KMS-11 (cell line): Measurements from ENCODE around the gene CBFA2T3.

ENCODE experiments used
- H2AFZ ChIP-seq: fragments of 200-600 bp; sonication (generic); 2 replicates; pipeline ENCODE4 v1.6.1; 2016; ENCODE audit warnings: antibody characterized with exemption, mixed run types, low read depth
- H3K27ac ChIP-seq: fragments of 200-600 bp; sonication (generic); 2 replicates; pipeline ENCODE4 v1.6.1; 2016; ENCODE audit warnings: mild to moderate bottlenecking, mixed run types
- H3K27me3 ChIP-seq: fragments of 200-600 bp; sonication (generic); 2 replicates; pipeline ENCODE4 v1.6.1; 2017; ENCODE audit warnings: mild to moderate bottlenecking, low read depth, mixed run types, moderate library complexity; ENCODE audit not compliant: insufficient read depth
- H3K36me3 ChIP-seq: fragments of 200-600 bp; sonication (generic); 2 replicates; pipeline ENCODE4 v1.6.1; 2017; ENCODE audit warnings: mild to moderate bottlenecking, mixed run types; ENCODE audit not compliant: insufficient read depth
- H3K4me1 ChIP-seq: fragments of 200-600 bp; sonication (generic); 2 replicates; pipeline ENCODE4 v1.6.1; 2016; ENCODE audit warnings: mild to moderate bottlenecking, low read depth, mixed run types; ENCODE audit not compliant: poor library complexity, severe bottlenecking
- H3K4me2 ChIP-seq: fragments of 200-600 bp; sonication (generic); 2 replicates; pipeline ENCODE4 v1.7.0; 2016; ENCODE audit warnings: mild to moderate bottlenecking, mixed run types
- H3K4me3 ChIP-seq: fragments of 200-600 bp; sonication (generic); IDR thresholded peaks from 2 replicates; pipeline ENCODE4 v1.6.1; 2017; ENCODE audit warnings: low read depth, low read length, mixed read lengths; ENCODE audit not compliant: insufficient read depth
- H3K79me2 ChIP-seq: fragments of 200-600 bp; sonication (generic); 2 replicates; pipeline ENCODE4 v1.6.1; 2016; ENCODE audit warnings: low read depth, mixed run types; ENCODE audit not compliant: insufficient read depth
- H3K9ac ChIP-seq: fragments of 200-600 bp; sonication (generic); 2 replicates; pipeline ENCODE4 v1.6.1; 2016; ENCODE audit warnings: mild to moderate bottlenecking, mixed run types
- H4K20me1 ChIP-seq: fragments of 200-600 bp; sonication (generic); 2 replicates; pipeline ENCODE4 v1.6.1; 2016; ENCODE audit warnings: mild to moderate bottlenecking, mixed run types; ENCODE audit not compliant: insufficient read depth
- TF ChIP-seq, protein P1 (sequence below): fragments of 200-600 bp; sonication (generic); conservative IDR thresholded peaks from 2 replicates; pipeline ENCODE4 v1.6.1; 2017; ENCODE audit warnings: low read depth, mild to moderate bottlenecking, antibody characterized with exemption, low read length, moderate library complexity, mixed read lengths

The CBFA2T3 gene

DNA sequence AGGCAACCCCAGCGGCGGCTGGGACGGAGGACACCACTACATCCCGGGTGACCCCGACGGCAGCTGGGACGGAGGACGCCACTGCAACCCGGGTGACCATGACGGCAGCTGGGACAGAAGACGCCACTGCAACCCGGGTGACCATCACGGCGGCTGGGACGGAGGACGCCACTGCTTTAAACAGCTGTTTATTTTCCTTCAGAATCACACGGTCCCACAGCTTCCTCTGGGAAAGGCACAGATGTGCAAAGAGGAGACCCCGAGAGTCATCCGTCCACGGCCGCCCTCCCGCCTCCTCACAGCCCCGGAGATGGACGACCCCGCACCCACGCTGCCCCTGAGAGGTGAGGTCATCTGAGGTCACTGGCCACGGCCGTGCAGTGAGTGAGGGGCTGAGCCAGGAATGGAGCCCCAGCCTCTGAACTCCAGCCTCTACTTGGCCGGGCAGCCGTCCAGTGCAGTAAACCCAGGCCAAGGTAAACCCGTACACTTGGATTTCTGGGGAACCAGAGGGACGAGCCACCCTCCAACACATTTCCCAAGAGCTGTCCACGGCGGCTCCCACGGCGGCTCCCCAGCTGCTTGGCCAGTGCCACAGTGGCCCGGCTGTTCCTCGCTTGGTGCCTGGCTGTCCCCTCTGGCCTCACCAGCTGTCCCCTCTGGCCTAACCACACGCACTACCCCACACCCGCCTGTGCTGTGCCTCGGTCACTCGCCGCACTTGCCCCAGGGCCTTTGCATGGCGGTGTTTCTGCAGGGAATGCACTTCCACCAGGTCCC lies 67.4 kb downstream of the CBFA2T3 start:
- TF ChIP-seq, protein P1, sequence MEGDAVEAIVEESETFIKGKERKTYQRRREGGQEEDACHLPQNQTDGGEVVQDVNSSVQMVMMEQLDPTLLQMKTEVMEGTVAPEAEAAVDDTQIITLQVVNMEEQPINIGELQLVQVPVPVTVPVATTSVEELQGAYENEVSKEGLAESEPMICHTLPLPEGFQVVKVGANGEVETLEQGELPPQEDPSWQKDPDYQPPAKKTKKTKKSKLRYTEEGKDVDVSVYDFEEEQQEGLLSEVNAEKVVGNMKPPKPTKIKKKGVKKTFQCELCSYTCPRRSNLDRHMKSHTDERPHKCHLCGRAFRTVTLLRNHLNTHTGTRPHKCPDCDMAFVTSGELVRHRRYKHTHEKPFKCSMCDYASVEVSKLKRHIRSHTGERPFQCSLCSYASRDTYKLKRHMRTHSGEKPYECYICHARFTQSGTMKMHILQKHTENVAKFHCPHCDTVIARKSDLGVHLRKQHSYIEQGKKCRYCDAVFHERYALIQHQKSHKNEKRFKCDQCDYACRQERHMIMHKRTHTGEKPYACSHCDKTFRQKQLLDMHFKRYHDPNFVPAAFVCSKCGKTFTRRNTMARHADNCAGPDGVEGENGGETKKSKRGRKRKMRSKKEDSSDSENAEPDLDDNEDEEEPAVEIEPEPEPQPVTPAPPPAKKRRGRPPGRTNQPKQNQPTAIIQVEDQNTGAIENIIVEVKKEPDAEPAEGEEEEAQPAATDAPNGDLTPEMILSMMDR = no peak
- no peaks in the 10 kb centered on the region for H3K79me2 ChIP-seq
- no peak overlapping the region for H3K4me2 ChIP-seq
- H3K9ac ChIP-seq = no peak overlapping the region
- H3K36me3 ChIP-seq = no peaks in the 10 kb centered on the region
- H3K27ac ChIP-seq = no peak overlapping the region
- H2AFZ ChIP-seq = no peak overlapping the region
- no peaks in the 10 kb centered on the region for H3K4me1 ChIP-seq
- no peak overlapping the region for H3K4me3 ChIP-seq
- no peaks in the 10 kb centered on the region for H4K20me1 ChIP-seq
- H3K27me3 ChIP-seq = peaks cover 64% of the 10 kb centered on the region

DNA sequence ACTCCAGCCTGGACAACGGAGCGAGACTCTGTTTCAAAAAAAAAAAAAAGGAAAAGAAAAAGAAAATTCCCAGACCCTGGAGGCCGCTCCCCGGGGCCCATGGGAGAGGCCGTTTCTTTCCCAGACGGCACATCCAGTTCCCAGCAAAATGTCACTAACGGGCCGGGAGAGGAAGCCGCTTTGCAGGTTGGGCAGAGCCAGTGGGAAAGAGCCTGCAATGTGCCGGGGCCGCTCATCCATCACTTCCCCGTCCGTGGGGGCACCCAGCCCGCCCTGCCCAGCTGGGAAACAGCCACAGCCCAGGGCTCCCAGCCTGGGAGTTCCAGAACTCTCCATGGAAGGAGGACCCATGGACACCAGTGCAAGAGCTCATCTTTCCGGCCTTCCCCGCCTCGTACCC lies 68.7 kb downstream of the CBFA2T3 start:
- Histone ChIP-seq H3K4me2 (no peak overlapping the region), H2AFZ (no peak overlapping the region), H3K79me2 (no peaks in the 10 kb centered on the region), H3K27ac (no peak overlapping the region), H3K4me1 (no peaks in the 10 kb centered on the region), H3K36me3 (no peaks in the 10 kb centered on the region), H3K4me3 (no peak overlapping the region), H3K9ac (no peak overlapping the region), H3K27me3 (peaks cover 55% of the 10 kb centered on the region), H4K20me1 (no peaks in the 10 kb centered on the region)
- TF ChIP-seq, protein P1 = no peak

DNA sequence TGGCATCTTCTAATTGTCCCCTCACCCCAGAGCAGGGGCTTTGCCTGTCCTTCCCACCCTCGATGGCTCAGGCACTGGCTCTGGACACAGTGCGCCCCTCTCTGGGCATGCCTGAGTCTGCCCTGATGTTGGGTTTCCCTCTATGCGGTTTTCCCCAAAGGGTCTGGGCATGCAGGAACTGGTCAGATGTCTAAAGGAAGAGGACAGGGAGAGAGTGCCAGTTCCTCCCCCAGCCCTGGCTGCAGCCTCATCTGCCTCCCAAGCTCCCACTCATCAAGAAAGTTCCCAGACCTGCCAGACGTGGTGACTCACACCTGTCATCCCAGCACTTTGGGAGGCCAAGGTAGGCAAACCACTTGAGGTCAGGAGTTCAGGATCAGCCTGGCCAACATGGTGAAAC lies 69.2 kb downstream of the CBFA2T3 start:
- Histone ChIP-seq H3K79me2 (no peaks in the 10 kb centered on the region), H3K4me3 (no peak overlapping the region), H2AFZ (no peak overlapping the region), H3K27me3 (peaks cover 56% of the 10 kb centered on the region), H3K4me1 (no peaks in the 10 kb centered on the region), H3K4me2 (no peak overlapping the region), H4K20me1 (no peaks in the 10 kb centered on the region), H3K9ac (no peak overlapping the region), H3K36me3 (no peaks in the 10 kb centered on the region), H3K27ac (no peak overlapping the region)
- TF ChIP-seq, protein P1 = no peak

DNA sequence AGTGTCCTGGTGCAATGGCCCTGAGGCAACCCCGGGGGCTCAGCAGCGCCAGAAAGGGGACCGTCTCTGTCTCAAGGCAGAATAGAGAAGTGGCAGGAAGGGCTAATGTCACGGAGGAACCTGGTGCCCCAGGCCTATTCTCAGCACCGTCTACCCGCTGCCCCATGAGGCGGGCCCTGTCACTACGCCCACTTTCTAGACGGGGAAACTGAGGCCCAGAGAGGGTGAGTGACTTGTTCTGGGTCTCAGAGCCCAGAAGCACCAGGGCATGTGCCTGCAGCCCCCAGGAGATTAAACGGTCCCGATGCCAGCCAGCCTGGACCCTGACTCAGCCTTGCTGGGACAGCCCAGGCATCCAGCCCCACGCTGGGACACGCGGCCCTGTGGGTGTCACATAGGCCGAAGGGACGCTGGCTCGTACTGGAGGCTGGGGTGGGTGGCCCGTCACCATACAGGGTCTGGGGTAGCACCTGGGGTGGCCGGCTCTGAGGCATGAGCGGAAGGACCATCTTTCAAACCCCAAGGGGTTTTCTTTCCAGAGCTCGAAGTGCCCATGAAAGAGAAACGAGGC lies 70.4 kb downstream of the CBFA2T3 start:
- Histone ChIP-seq H3K36me3 (no peaks in the 10 kb centered on the region), H3K4me3 (no peak overlapping the region), H3K27me3 (peaks cover 47% of the 10 kb centered on the region), H3K27ac (no peak overlapping the region), H3K9ac (no peak overlapping the region), H3K4me2 (no peak overlapping the region), H2AFZ (no peak overlapping the region), H3K4me1 (peaks cover 10% of the 10 kb centered on the region), H3K79me2 (no peaks in the 10 kb centered on the region), H4K20me1 (no peaks in the 10 kb centered on the region)
- TF ChIP-seq, protein P1 = no peak
